GM19397 (cell line): ENCODE measurements around the gene FAM236B.
A peak's percentile ranks its signal among the peaks of the same experiment; 100 is the strongest.
"Not testable (repeated sequence)": the region's sequence is repeated elsewhere in the genome, so short reads cannot be mapped to it uniquely, and the experiment has no call there.

Experiments used
- ATAC-seq: cut with Tn5 transposase; IDR thresholded peaks from one replicate; pipeline ENCODE4 v1.9.1; 2021; ENCODE audit warnings: mild to moderate bottlenecking, moderate library complexity; ENCODE audit not compliant: unreplicated experiment

FAM236B gene

DNA sequence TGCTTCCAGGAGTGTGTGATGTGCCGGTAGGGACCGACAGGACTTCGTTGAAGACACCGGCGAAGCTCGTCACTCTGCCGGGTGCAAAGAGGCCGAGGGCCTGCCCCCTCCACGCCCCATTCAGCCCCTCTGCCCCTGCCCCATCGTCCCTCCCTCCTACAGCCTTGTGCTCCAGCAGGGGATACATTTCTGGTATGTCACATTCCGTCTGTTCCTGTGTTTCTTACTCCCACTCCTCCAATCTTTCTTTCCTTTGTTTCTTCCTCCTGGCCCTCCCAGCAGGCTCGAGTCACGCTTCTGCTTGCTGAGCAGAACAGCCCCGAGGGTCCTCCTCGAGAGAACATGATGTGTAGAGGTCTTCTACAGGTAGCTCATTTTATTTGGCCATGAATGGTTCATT lies at the start of gene FAM236B:
TSS of gene FAM236B (minus strand) at position 101 of the 400 bp plus-strand sequence. CDS start at position 1, 100 bp downstream.
- ATAC-seq, result not testable (repeated sequence)

DNA sequence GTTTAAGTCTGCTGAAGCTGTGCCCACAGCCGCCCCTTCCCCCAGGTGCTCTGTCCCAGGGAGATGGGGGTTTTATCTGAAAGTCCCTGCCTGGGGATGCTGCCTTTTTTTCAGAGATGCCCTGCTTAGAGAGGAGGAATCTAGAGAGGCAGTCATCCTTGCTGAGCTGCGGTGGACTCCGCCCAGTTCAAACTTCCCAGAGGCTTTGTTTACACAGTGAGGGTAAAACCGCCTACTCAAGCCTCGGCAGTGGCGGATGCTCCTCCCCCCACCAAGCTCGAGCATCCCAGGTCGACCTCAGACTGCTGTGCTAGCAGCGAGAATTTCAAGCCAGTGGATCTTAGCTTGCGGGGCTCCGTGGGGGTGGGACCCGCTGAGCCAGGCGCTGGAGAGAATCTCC lies 48.2 kb upstream of the FAM236B start:
- not testable (repeated sequence) for ATAC-seq

DNA sequence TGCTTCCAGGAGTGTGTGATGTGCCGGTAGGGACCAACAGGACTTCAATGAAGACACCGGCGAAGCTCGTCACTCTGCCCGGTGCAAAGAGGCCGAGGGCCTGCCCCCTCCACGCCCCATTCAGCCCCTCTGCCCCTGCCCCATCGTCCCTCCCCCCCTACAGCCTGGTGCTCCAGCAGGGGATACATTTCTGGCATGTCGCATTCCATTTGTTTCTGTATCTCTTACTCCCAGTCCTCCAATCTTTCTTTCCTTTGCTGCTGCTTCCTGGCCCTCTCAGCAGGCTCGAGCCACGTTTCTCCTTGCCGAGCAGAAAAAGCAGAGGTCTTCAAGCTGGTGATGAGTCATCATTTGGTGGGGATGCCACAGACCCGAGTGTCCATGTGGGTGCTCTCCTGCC lies 25.6 kb upstream of the FAM236B start, which contains the start of gene FAM236D:
TSS of gene FAM236D (minus strand) at position 101 of the 400 bp plus-strand sequence. CDS start at position 1, 100 bp downstream.
- ATAC-seq, result not testable (repeated sequence)

DNA sequence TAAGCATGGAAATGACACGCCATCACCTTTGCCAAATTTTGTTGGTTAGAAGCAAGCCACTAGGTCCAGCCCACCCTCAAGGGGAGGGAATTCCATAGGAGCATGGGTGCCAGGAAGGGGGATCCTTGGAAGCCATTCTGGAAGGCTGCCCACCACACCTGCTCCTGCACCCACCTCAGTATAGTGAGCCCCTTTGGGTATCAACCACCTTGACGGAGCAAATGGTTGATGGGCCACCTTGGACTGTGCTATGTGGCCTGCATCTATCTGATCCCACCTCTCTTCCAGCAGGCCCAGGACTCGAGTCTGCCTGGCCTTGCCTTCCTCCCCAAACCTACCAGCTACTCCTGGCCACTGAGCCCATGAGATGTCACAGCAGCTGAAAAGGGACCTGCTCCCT lies 7.9 kb upstream of the FAM236B start:
- ATAC-seq, result not testable (repeated sequence)

DNA sequence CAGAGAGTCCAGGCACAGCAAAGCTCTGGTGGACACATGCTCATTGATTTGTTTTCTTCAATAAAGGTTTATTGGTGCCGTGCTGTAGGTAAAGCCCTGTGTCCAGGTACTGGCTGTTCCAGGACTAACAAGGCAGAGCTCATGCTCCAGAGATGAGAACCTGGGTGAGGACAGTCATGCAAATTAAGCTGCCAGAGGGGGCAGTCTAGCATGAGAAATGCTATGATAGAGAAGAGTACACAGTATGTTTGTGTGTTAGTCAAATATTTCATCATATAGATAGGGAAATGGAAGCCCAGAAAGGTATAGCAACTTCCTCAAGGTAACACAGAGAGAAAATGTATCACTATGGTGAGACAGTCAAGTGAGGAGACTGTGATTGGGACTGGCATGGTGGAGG lies 5.7 kb upstream of the FAM236B start:
- not testable (repeated sequence) for ATAC-seq

DNA sequence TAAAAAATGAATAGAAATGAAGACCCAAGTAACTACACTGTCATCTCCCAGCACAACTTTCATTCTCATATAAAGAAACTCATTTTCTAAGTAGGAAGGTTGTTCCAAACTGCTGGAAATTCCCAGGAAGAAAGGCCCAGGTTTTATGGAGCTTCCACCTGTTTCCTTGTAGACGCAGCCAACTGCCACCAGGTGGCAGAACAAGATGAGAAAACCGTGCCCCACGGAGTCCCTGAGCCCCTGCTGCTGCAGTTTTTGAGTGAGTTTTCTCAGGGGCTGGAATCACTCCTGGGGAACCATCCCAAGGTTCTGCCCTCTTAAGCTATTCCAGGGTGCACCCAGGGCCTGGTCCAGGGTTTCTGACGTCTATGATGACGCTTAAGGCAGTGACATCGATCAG lies 1.5 kb upstream of the FAM236B start:
- ATAC-seq, result not testable (repeated sequence)

DNA sequence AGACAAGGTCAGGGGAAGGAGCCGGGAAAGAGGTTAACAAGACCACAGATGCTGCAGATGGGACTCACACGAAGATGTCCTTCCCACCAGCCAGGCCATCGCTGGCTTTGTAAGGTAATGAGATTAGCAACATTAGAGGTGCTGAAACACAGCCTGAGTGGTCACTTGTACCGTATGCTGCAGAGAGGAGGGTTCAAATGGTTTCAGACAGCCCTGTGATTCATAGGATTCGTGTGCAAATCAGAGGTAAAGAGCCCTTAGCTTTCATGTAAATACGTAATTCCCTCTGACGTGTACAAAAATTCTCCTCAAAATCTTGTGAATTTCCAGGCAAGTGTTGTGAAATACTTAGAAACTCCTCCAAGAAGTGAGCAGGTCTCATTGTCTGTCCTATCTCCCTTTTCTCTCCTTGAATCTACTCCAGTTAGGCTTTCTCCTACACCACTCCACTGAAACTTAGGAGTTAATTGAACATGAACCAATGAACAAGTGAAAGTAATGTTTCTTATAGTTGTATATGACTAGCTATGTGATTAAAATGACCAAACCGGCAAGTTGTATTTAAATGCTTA lies 991 bp upstream of the FAM236B start:
- ATAC-seq, result not testable (repeated sequence)

DNA sequence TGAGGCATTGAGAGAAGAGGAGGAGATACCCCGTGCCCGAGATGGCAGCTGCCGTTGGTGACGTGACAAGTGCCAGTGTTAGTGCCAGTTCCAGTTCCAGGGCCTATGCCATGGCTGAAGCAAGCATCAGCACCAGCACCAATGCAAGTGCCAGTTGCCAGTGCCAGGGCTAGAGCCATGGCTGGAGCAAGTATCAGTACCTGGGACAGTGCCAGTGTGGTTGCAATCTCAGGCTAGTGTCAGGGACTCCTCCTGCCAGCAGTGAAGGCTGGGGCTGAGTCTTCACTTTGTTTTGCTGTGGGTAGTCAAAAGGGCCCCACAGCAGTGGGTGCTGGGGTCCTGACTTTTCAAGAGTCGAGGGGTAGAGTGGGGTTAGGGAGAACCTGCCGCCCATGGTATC lies 4.3 kb downstream of the FAM236B start:
- ATAC-seq, result not testable (repeated sequence)

DNA sequence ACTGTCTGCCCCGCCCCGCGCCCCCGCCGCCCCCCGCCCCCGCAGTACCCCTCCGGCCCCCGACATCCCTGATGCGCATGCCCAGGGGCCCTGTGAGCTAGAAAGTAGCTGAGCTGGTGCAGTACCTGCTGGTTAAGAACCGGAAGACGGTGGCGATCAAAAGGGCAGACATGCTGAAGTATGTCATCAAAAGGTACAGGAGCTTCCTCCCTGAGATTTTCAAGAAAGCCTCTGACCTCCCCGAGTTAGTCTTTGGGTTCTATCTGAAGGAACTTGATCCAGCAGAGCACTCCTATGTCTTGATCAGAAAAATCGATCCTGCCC lies 5.0 kb downstream of the FAM236B start:
- ATAC-seq, result peak; percentile 88

DNA sequence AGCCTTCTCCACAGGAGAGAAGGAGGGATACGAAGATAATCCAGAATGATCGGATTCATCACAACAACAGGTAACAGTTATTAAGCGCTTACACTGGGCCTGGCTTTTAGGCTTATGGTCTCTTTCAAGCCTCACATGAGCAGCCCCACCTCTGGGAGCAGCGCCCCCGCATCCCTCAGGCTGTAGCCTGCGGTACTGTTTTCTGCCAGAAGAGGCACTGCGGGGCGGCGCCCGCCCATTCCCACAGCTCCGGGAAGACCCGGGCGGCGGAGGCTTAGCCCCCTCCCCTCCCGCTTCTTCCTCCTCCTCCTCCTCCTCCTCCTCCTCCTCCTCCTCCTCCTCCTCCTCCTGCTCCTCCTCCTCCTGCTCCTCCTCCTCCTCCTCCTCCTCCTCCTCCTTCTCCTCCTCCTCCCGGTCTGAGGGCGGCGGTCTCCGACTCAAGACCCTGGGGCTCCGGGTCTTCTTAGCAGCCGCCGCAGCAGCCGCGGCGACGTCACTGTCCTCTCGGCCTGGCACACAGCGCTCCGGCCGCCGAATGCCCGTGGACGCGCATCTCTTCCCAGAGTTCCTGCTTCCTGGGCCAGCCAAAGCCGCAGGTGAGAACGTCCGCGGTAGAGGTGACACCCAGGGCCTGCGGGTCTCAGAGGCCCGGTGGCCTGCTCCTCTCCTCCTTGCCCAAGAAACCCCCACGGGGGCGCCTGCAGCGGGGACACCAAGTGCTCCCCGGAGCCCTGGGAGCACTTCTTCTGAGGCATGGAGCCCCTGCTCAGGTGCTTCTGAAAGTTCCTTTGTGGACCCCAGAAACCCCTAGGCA lies 5.6 kb downstream of the FAM236B start, which contains the start of gene DMRTC1B:
TSS of gene DMRTC1B (plus strand) at position 238 of the 814 bp plus-strand sequence. CDS start 68,246 bp downstream, outside the sequence.
- peak; percentile 80 for ATAC-seq

DNA sequence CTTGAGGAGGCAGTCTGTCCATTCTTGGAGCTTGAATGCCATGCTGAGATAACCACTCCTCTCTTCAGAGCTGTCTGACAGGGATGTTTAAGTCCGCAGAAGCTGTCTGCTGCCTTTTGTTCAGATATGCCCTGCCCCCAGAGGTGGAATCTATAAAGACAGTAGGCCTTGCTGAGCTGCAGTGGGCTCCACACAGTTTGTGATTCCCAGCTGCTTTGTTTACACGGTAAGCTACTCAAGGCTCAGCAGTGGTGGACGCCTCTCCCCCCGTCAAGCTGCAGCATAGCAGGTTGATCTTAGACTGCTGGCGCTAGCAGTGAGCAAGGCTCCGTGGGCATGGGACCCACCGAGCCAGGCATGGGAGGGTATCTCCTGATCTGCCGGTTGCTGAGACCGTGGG lies 22.0 kb downstream of the FAM236B start:
- ATAC-seq, result not testable (repeated sequence)

DNA sequence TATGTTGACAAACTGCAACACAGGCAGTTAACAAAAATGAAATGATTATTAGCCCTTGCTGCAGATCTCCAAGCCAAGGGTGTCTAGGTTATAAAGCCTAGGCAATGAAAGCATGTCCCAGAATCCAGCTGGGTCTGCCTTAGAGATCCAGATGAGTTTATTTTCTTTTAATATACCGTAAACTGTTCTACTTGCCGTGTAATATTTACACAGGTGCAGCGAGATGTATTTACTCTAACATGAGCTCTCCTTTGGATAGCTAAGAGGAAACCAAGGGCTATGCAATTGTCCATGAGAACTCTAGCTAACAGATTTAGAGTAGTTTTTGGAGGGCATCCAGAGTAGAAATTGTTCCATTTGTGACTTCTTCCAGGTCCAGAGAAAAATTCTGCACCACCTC lies 33.9 kb downstream of the FAM236B start:
- ATAC-seq, result not testable (repeated sequence)

DNA sequence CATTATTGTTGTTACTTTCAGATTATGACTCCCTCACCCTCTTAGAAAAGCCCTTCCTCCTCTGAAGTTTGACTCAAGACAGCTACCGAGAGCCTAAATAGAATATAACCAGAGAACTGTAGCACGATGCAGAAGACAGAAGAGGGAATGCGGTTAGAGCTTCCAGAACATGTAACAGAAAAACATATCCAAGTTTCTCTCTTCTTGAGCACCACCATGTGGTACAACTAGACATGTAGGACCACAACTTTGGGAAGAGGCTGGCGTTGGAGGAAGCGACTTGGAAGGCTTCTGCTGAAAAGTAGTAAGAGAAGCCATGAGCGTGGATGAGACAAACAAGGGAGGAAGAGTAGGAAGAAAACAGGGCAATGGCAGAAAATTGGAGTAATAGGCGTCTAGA lies 36.9 kb downstream of the FAM236B start:
- ATAC-seq, result not testable (repeated sequence)

DNA sequence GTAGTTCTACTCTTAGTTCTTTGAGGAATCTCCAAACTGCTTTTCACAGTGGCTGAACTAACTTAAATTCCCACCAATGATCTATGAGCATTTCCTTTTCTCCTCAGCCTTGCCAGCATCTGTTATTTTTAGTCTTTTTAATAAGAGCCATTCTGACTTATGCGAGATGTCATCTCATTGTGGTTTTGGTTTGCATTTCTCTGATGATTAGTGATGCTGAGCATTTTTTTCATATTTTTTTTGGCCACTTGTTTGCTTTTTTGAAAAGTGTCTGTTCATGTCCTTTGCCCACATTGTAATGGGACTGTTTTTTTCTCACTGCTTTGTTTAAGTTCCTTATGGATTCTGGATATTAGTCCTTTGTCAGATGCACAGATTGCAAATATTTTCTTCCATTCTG lies 46.9 kb downstream of the FAM236B start:
- ATAC-seq, result no peak

DNA sequence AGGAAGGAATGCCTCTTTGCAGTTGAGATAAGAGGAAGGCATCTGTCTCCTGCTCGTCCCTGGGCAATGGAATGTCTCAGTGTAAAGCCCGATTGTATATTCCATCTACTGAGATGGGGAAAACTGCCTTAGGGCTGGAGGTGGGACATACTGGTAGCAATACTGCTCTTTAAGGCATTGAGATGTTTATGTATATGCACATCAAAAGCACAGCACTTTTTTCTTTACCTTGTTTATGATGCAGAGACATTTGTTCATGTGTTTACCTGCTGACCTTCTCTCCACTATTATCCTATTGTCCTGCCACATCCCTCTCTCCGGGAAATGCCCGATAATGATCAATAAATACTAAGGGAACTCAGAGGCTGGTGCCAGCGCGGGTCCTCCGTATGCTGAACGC lies 48.8 kb downstream of the FAM236B start:
- ATAC-seq, result not testable (repeated sequence)
